ENCODE results near the gene SHC2.

The SHC2 gene

DNA sequence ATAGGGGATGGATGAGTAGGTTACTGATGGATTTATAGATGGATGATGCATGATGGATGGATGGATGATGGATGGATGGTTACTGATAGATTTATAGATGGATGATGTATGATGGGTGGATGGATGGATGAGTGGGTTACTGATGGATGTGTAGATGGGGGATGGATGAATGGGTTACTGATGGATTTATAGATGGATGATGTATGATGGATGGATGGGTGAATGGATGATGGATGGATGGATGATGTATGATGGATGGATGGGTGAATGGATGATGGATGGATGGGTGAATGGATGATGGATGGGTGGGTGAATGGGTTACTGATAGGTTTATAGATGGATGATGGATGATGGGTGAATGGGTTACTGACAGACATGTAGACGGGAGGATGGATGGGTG is 45.5 kb downstream of the SHC2 start:
- H3K4me3 ChIP-seq (ENCODE audit: low read length), result no peak overlapping the region
- no peak overlapping the region for H3K27ac ChIP-seq (ENCODE audit: low read depth, low read length)
- no peak for TF ChIP-seq EZH2phosphoT487 (IDR thresholded peaks at IDR 0.05; ENCODE audit: borderline replicate concordance, low read length)
- H3F3A ChIP-seq (ENCODE audit: control insufficient read depth, insufficient read depth), result no peaks in the 10 kb centered on the region
- no peaks in the 10 kb centered on the region for H3K9me2 ChIP-seq (replicated peaks; ENCODE audit: control insufficient read depth, low read length)
- H4K20me1 ChIP-seq (ENCODE audit: control insufficient read depth, insufficient read depth, low read depth, low read length), result no peaks in the 10 kb centered on the region
- H3K4me1 ChIP-seq (ENCODE audit: control insufficient read depth, low read length), result no peaks in the 10 kb centered on the region
- H3K36me3 ChIP-seq (ENCODE audit: control insufficient read depth, low read length), result no peaks in the 10 kb centered on the region
- no peaks in the 10 kb centered on the region for H3K27me3 ChIP-seq (ENCODE audit: control insufficient read depth, low read length)
- H3K4me2 ChIP-seq (ENCODE audit: low read length), result no peak overlapping the region
- H3K79me2 ChIP-seq (ENCODE audit: control insufficient read depth, low read length), result no peaks in the 10 kb centered on the region
- peaks cover 6% of the 10 kb centered on the region; the same call in 1 of the 2 replicates for H3K9me3 ChIP-seq (ENCODE audit: control insufficient read depth, insufficient read depth, low read length)

DNA sequence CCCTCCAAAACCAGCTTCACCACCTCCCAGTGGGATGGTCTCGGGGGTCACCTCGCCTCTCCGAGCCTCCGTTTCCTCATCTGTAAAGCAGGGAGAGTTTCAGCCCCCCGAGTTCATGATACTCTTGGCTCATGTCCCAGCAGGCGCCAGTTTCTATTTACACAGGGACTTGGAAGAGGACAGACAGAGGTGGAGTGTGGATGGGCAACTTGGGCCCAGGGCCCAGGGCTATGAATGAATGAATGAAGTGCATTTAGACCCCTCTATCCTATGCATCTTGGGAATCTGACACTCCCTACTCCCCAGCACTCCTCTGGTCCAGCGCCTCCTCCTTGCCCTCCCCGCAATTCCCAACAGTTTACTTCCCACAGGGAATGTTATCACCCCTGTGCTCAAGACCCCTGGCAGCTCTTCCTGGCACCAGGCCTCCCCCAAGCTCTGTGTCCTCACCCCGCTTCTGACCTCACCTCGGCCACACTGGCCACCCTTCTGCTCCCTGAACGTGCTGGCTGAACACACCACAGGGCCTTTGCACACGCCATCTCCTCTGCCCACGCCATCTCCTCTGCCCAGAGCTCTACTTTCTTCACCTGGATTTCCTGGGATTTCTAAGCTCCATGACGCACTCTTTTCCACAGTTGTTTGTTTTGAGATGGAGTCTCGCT is 46.9 kb downstream of the SHC2 start:
- Histone ChIP-seq H3K4me2 (ENCODE audit: low read length) (no peak overlapping the region), H3K4me1 (ENCODE audit: control insufficient read depth, low read length) (peaks cover 7% of the 10 kb centered on the region), H4K20me1 (ENCODE audit: control insufficient read depth, insufficient read depth, low read depth, low read length) (no peaks in the 10 kb centered on the region), H3K79me2 (ENCODE audit: control insufficient read depth, low read length) (no peaks in the 10 kb centered on the region), H3K27ac (ENCODE audit: low read depth, low read length) (no peak overlapping the region), H3K9me2 (replicated peaks; ENCODE audit: control insufficient read depth, low read length) (no peaks in the 10 kb centered on the region), H3F3A (ENCODE audit: control insufficient read depth, insufficient read depth) (no peaks in the 10 kb centered on the region; the same call in 1 of the 2 replicates), H3K36me3 (ENCODE audit: control insufficient read depth, low read length) (no peaks in the 10 kb centered on the region), H3K27me3 (ENCODE audit: control insufficient read depth, low read length) (peaks cover 7% of the 10 kb centered on the region), H3K4me3 (ENCODE audit: low read length) (no peak overlapping the region), H3K9me3 (ENCODE audit: control insufficient read depth, insufficient read depth, low read length) (peaks cover 6% of the 10 kb centered on the region; the same call in 1 of the 2 replicates)
- TF ChIP-seq, protein P1, sequence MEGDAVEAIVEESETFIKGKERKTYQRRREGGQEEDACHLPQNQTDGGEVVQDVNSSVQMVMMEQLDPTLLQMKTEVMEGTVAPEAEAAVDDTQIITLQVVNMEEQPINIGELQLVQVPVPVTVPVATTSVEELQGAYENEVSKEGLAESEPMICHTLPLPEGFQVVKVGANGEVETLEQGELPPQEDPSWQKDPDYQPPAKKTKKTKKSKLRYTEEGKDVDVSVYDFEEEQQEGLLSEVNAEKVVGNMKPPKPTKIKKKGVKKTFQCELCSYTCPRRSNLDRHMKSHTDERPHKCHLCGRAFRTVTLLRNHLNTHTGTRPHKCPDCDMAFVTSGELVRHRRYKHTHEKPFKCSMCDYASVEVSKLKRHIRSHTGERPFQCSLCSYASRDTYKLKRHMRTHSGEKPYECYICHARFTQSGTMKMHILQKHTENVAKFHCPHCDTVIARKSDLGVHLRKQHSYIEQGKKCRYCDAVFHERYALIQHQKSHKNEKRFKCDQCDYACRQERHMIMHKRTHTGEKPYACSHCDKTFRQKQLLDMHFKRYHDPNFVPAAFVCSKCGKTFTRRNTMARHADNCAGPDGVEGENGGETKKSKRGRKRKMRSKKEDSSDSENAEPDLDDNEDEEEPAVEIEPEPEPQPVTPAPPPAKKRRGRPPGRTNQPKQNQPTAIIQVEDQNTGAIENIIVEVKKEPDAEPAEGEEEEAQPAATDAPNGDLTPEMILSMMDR (IDR thresholded peaks at IDR 0.05; ENCODE audit: low read depth, low read length, poor library complexity, severe bottlenecking), result no peak
- no peak for TF ChIP-seq EZH2phosphoT487 (IDR thresholded peaks at IDR 0.05; ENCODE audit: borderline replicate concordance, low read length)

DNA sequence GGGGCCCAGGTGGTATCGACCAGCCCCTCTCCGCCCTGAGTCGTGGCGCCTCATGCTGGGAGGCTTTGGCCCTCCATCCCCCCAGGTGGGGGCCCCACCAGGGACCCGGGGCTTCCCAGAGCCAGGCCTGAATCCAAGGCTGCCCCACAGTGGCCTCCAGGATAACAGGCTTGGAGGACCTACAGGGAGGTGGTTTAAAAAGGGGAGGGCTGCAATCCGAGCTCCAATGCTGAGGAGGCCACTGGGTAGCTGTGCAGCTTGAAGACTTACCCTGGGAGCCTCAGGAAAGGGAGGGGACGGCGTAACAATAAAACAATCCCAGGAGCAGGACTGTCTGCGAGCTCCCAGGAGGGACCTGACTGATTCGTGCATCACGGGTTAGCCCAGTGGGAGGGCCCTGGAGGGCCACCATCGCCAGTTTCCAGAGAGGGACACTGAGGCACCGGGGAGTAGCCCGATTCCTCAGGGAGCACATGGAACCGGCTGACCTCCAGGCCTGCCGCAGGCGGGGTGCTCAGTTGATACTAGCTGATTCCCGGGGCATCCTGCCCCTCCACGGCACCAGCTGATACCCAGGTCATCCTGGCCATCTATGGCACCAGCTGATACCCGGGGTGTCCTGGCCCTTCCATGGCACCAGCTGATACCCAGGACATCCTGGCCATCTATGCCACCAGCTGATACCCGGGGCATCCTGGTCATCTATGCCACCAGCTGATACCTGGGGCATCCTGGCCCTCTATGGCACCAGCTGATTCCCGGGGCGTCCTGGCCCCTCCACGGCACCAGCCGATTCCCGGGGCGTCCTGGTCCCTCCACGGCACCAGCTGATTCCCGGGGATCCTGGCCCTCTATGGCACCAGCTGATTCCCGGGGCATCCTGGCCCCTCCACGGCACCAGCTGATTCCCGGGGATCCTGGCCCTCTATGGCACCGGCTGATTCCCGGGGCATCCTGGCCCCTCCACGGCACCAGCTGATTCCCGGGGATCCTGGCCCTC is 48.2 kb downstream of the SHC2 start:
- H3K4me2 ChIP-seq (ENCODE audit: low read length), result no peak overlapping the region
- H3K27ac ChIP-seq (ENCODE audit: low read depth, low read length), result no peak overlapping the region
- H3K9me3 ChIP-seq (ENCODE audit: control insufficient read depth, insufficient read depth, low read length), result no peaks in the 10 kb centered on the region
- peaks cover 12% of the 10 kb centered on the region for H3K4me1 ChIP-seq (ENCODE audit: control insufficient read depth, low read length)
- TF ChIP-seq EZH2phosphoT487 (IDR thresholded peaks at IDR 0.05; ENCODE audit: borderline replicate concordance, low read length), result no peak
- TF ChIP-seq, protein P1 (IDR thresholded peaks at IDR 0.05; ENCODE audit: low read depth, low read length, poor library complexity, severe bottlenecking), result no peak
- no peaks in the 10 kb centered on the region for H3K36me3 ChIP-seq (ENCODE audit: control insufficient read depth, low read length)
- H3K4me3 ChIP-seq (ENCODE audit: low read length), result no peak overlapping the region
- H4K20me1 ChIP-seq (ENCODE audit: control insufficient read depth, insufficient read depth, low read depth, low read length), result no peaks in the 10 kb centered on the region
- H3K27me3 ChIP-seq (ENCODE audit: control insufficient read depth, low read length), result peaks cover 11% of the 10 kb centered on the region
- H3F3A ChIP-seq (ENCODE audit: control insufficient read depth, insufficient read depth), result no peaks in the 10 kb centered on the region; the same call in 1 of the 2 replicates
- no peaks in the 10 kb centered on the region for H3K79me2 ChIP-seq (ENCODE audit: control insufficient read depth, low read length)
- no peaks in the 10 kb centered on the region for H3K9me2 ChIP-seq (replicated peaks; ENCODE audit: control insufficient read depth, low read length)
